C4-2B (cell line): ENCODE results near the gene BMPR2.
"Not testable (repeated sequence)": the region's sequence is repeated elsewhere in the genome, so short reads cannot be mapped to it uniquely, and the experiment has no call there.

Source experiments
- H3K27ac ChIP-seq: fragments of 450-650 bp; 2 replicates; pipeline ENCODE4 v1.5.1; 2017
- CTCF ChIP-seq: fragments of 450-650 bp; conservative IDR thresholded peaks from 2 replicates; pipeline ENCODE4 v1.5.1; 2017; ENCODE audit warnings: mild to moderate bottlenecking
- ZFX ChIP-seq: fragments of 450-650 bp; IDR thresholded peaks from 2 replicates; pipeline ENCODE4 v1.6.1; 2017

BMPR2 gene

GRCh38 chr2:202434472-202434871 is 58.3 kb downstream of the BMPR2 start:
- no peak for TF ChIP-seq CTCF
- no peak for TF ChIP-seq ZFX

GRCh38 chr2:202436626-202437025 is 60.5 kb downstream of the BMPR2 start:
- TF ChIP-seq ZFX, result no peak
- TF ChIP-seq CTCF, result no peak
- no peak overlapping the region for H3K27ac ChIP-seq

More at GRCh38 chr2:202434472-202434871, 58.3 kb downstream of the BMPR2 start:
- H3K27ac ChIP-seq, result no peak overlapping the region

GRCh38 chr2:202440117-202440516 is 64.0 kb downstream of the BMPR2 start:
- H3K27ac ChIP-seq, result not testable (repeated sequence)

- TF ChIP-seq ZFX, result no peak
- TF ChIP-seq CTCF, result no peak
- H3K27ac ChIP-seq, result no peak overlapping the region
These were observed 66.8 kb downstream of the BMPR2 start for GRCh38 chr2:202442882-202443281.

GRCh38 chr2:202444000-202444399 is 67.9 kb downstream of the BMPR2 start:
- no peak overlapping the region for H3K27ac ChIP-seq
- TF ChIP-seq ZFX (no peak), CTCF (no peak)

GRCh38 chr2:202449344-202449743 is 73.2 kb downstream of the BMPR2 start:
- TF ChIP-seq ZFX (no peak), CTCF (no peak)
- peak overlapping the region; percentile 44 for H3K27ac ChIP-seq

- peak overlapping the region; percentile 44; the same call in 1 of the 2 replicates for H3K27ac ChIP-seq
- TF ChIP-seq ZFX (no peak), CTCF (no peak)
These were observed 74.7 kb downstream of the BMPR2 start for GRCh38 chr2:202450785-202451184.

GRCh38 chr2:202452744-202453143 is 76.6 kb downstream of the BMPR2 start:
- TF ChIP-seq ZFX (no peak), CTCF (no peak)
- H3K27ac ChIP-seq, result no peak overlapping the region
